ENCODE results near the gene OR4L1. TPM values are rescaled to one million over a fixed set of nuclear protein-coding genes. Genes with fewer than 3 reads are reported as not detected.

The OR4L1 gene
- total and polyA plus RNA-seq, 2 of the 4 experiments (the other 2 are of a cell fraction), result not detected

GRCh38 chr14:20093442-20093841 is 33.6 kb downstream of the OR4L1 start:
- Histone ChIP-seq H3K9me3 (ENCODE audit: control insufficient read depth, insufficient read depth, low read length) (0 out of 2 replicates have a peak, but pooled peaks cover under 1% of the 10 kb centered on the region), H2AK5ac (ENCODE audit: low read depth, low read length) (no peak overlapping the region), H3K4me1 (ENCODE audit: control insufficient read depth, insufficient read depth, low read length) (no peaks in the 10 kb centered on the region), H3K4me3 (ENCODE audit: insufficient read depth, low read depth, low read length) (no peak overlapping the region), H4K5ac (ENCODE audit: low read depth, low read length) (no peak overlapping the region), H3K36me3 (ENCODE audit: control insufficient read depth, insufficient read depth, low read length) (no peaks in the 10 kb centered on the region), H3K4me2 (ENCODE audit: low read depth, low read length) (no peak overlapping the region), H3K9me1 (ENCODE audit: insufficient read depth, low read length) (no peaks in the 10 kb centered on the region), H3K27me3 (ENCODE audit: control insufficient read depth, insufficient read depth, low read length) (no peaks in the 10 kb centered on the region), H2BK15ac (ENCODE audit: low read depth, low read length) (no peak overlapping the region), H4K91ac (ENCODE audit: insufficient read depth, low read depth, low read length) (no peak overlapping the region), H3K23ac (ENCODE audit: low read depth, low read length) (no peak overlapping the region), H2BK20ac (ENCODE audit: low read depth, low read length) (no peak overlapping the region), H4K8ac (ENCODE audit: low read depth in 2 of 2, low read length in 2 of 2) (no peak overlapping the region), H3K9ac (ENCODE audit: low read depth, low read length) (no peak overlapping the region), H2BK5ac (ENCODE audit: low read depth, low read length, poor library complexity, severe bottlenecking) (no peak overlapping the region), H3K79me1 (ENCODE audit: low read depth in 1 of 2, low read length in 2 of 2) (no peaks in the 10 kb centered on the region), H3K4ac (ENCODE audit: low read depth, low read length) (no peak overlapping the region), H2AK9ac (replicated peaks; ENCODE audit: low read depth, low read length, poor library complexity) (no peak overlapping the region), H3K14ac (replicated peaks; ENCODE audit: low read depth, low read length) (no peak overlapping the region), H2BK120ac (ENCODE audit: low read depth, low read length) (no peak overlapping the region), H3K27ac (ENCODE audit: insufficient read depth, low read length) (no peak overlapping the region), H4K20me1 (ENCODE audit: insufficient read depth, low read length) (no peaks in the 10 kb centered on the region), H3K18ac (ENCODE audit: low read depth, low read length) (no peak overlapping the region), H2AFZ (replicated peaks; ENCODE audit: low read length, poor library complexity) (no peak overlapping the region), H3K56ac (ENCODE audit: extremely low read depth, insufficient read depth, low read length) (no peak overlapping the region)
- DNase-seq, result no peak
- no TSS peak for BruUV-seq (replicated peaks)
- dilution Hi-C loops (cut with HindIII; ENCODE audit: low sequenced_read_pairs, unreplicated experiment), result no loop called here
- intact Hi-C loops (cut with micrococcal nuclease), result no loop called here
- ATAC-seq (ENCODE audit: low read depth), result no peak
- in situ Hi-C loops (cut with MboI; ENCODE audit: low sequenced_read_pairs), result no loop called here
- ChIA-PET CTCF (no interaction called here), POLR2A (ENCODE audit: unreplicated experiment) (no interaction called here)
- WGBS, 2 experiments (ENCODE audit: extremely low coverage in 2 of 2, insufficient read length in 1 of 2), result no CpG with 5 or more reads among the region's 4 CpGs
- TF ChIP-seq FOS (IDR thresholded peaks at IDR 0.05; ENCODE audit: low read depth, low read length), result no peak
- no peak for TF ChIP-seq NFE2L2 (IDR thresholded peaks at IDR 0.05; ENCODE audit: low read depth, low read length)
- no peak for TF ChIP-seq CHD1 (IDR thresholded peaks at IDR 0.05; ENCODE audit: low read depth, low read length)
- TF ChIP-seq BHLHE40 (IDR thresholded peaks at IDR 0.05; ENCODE audit: low read depth, low read length), result no peak
- TF ChIP-seq CTCF (conservative IDR thresholded peaks at IDR 0.05; ENCODE audit: low read depth, low read length), result no peak
- no peak for TF ChIP-seq MXI1 (IDR thresholded peaks at IDR 0.05; ENCODE audit: borderline replicate concordance, low read depth, low read length)
- no peak for TF ChIP-seq USF2 (IDR thresholded peaks at IDR 0.05; ENCODE audit: low read depth, low read length)
- TF ChIP-seq ELK1 (IDR thresholded peaks at IDR 0.05; ENCODE audit: borderline replicate concordance, low read depth, low read length), result no peak
- no peak for TF ChIP-seq CEBPB (IDR thresholded peaks at IDR 0.05; ENCODE audit: low read depth, low read length)
- TF ChIP-seq SMC3 (IDR thresholded peaks at IDR 0.05; ENCODE audit: low read depth, low read length), result no peak
- no peak for TF ChIP-seq POLR2A (IDR thresholded peaks at IDR 0.05; ENCODE audit: low read depth, low read length)
- no peak for TF ChIP-seq MAFK (IDR thresholded peaks at IDR 0.05; ENCODE audit: low read depth, low read length)
- TF ChIP-seq RCOR1 (IDR thresholded peaks at IDR 0.05; ENCODE audit: insufficient replicate concordance, low read length), result no peak
- TF ChIP-seq RAD21 (IDR thresholded peaks at IDR 0.05; ENCODE audit: low read length), result no peak

Data from IMR-90 (cell line).